GM12891 (cell line): ENCODE data around the gene NR6A1.

Experiments
- PAX5 ChIP-seq: IDR thresholded peaks from 2 replicates; pipeline ENCODE4 v1.6.1; 2011; ENCODE audit warnings: low read length, moderate library complexity, mild to moderate bottlenecking; ENCODE audit not compliant: insufficient read depth, severe bottlenecking
- POLR2A ChIP-seq: IDR thresholded peaks from 2 replicates; pipeline ENCODE4 v1.6.1; 2011; ENCODE audit warnings: low read depth, low read length, control low read depth
- POLR2AphosphoS5 ChIP-seq: IDR thresholded peaks from 2 replicates; pipeline ENCODE4 v1.6.1; 2011; ENCODE audit warnings: low read depth, low read length, control low read depth
- POU2F2 ChIP-seq: IDR thresholded peaks from 2 replicates; pipeline ENCODE4 v1.6.1; 2011; ENCODE audit warnings: low read depth, mild to moderate bottlenecking, control low read depth, low read length, moderate library complexity
- SPI1 ChIP-seq: IDR thresholded peaks from 2 replicates; pipeline ENCODE4 v1.6.1; 2011; ENCODE audit warnings: low read depth, low read length, control low read depth
- TAF1 ChIP-seq: IDR thresholded peaks from 2 replicates; pipeline ENCODE4 v1.6.1; 2011; ENCODE audit warnings: low read depth, low read length, control low read depth

DNA sequence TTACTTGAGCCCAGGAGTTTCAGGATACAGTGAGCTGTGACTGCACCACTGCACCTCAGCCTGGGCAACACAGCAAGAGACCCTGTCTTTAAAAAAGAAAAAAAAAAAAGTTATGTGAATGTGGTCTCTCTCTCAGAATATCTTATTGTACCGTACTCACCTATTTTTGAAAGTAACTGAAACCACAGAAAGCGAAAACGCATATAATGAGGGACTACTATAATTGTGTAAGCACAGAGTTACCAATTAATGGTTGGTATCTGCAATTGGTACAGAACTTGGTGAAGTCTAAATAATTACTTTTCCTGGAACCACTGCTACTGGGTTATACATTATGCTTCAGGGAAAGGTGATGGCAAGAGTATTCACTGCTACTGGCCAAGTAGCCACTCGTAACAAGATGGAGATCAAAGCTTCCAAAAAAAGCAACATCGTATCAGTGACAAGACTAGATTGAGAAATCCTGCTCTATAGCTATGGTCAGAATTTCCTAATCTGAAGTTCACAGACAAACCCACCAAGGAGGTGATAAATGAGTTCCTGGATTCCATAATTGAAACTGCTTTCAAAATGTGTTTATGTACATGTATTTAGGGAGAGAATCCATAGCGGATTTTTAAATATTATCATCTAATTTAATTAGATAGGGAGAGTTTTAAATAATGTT lies 82.7 kb downstream of the NR6A1 start:
- TF ChIP-seq TAF1 = no peak
- TF ChIP-seq POLR2A = no peak
- no peak for TF ChIP-seq POLR2AphosphoS5
- TF ChIP-seq POU2F2 = no peak
- TF ChIP-seq SPI1 = no peak
- TF ChIP-seq PAX5 = no peak
